Vagina (tissue), 2 donors: ENCODE results near the gene PWWP3B. TPM values are rescaled to one million over a fixed set of nuclear protein-coding genes. Genes with fewer than 3 reads are reported as not detected.
"Not testable (repeated sequence)": the region's sequence is repeated elsewhere in the genome, so short reads cannot be mapped to it uniquely, and the experiment has no call there.

Experiments
- DNase-seq, 2 donors: peaks; one replicate each; pipeline ENCODE4 v3.0.0-alpha.2; 2017; ENCODE audit errors: extremely low spot score in 2 of 2
- H3K27ac ChIP-seq: fragments of 200-600 bp; sonication (generic); one replicate; pipeline ENCODE4 v1.5.1; 2019
- H3K27me3 ChIP-seq: fragments of 200-600 bp; sonication (generic); one replicate; pipeline ENCODE4 v1.5.1; 2019
- H3K36me3 ChIP-seq, 2 donors: fragments of 200-600 bp; sonication (generic); one replicate each; pipeline ENCODE4 v1.5.1; 2017 to 2019
- H3K4me1 ChIP-seq: fragments of 200-600 bp; sonication (generic); one replicate; pipeline ENCODE4 v1.5.1; 2019
- H3K4me3 ChIP-seq, 2 donors: fragments of 200-600 bp; sonication (generic); 1 replicate in 1 of 2; 2 replicates in 1 of 2; pipeline ENCODE4 v1.5.1; 2016 to 2019
- H3K9me3 ChIP-seq: fragments of 200-600 bp; sonication (generic); one replicate; pipeline ENCODE4 v1.5.1; 2019
- CTCF ChIP-seq, 3 experiments: fragments of 450-650 bp in 2 of 3; fragments of 200-600 bp in 1 of 3; sonication (generic) in 1 of 3; IDR thresholded peaks; one replicate each; pipeline ENCODE4 v1.5.1; 2017 to 2019; ENCODE audit warnings: antibody characterized with exemption in 3 of 3, mild to moderate bottlenecking in 2 of 3, moderate library complexity in 2 of 3
- POLR2A ChIP-seq, 2 donors: fragments of 450-650 bp; IDR thresholded peaks; one replicate each; pipeline ENCODE4 v1.6.1; 2017; ENCODE audit warnings: antibody characterized with exemption in 2 of 2, mild to moderate bottlenecking in 2 of 2, moderate library complexity in 2 of 2
- POLR2AphosphoS5 ChIP-seq, 2 donors: sonication (generic); formaldehyde crosslinking; IDR thresholded peaks; one replicate each; pipeline ENCODE4 v1.9.0; 2017; ENCODE audit warnings: antibody characterized with exemption in 2 of 2, mild to moderate bottlenecking in 2 of 2, low read depth in 1 of 2; ENCODE audit not compliant: insufficient read depth in 1 of 2
- intact Hi-C: fragments of 100-400 bp; cut with DNase I; formaldehyde crosslinking; loops from one replicate; pipeline ENCODE4 v1.15.1; 2023
- total RNA-seq: library from RNA; depleted of rRNA; stranded (reverse); fragments of >200 nt; gene quantifications from one replicate; pipeline ENCODE4 v1.2.3, GENCODE V29; 2016

Gene PWWP3B
- total RNA-seq, 1 donor from 2014 or later, result 2.5 TPM

- H3K36me3 ChIP-seq, result no peaks in the 10 kb centered on the region
- intact Hi-C loops, result no loop called here
- no peaks in the 10 kb centered on the region for H3K27me3 ChIP-seq
- TF ChIP-seq CTCF (IDR thresholded peaks at IDR 0.05) (peak in 1 of 3 experiments; percentile 8), POLR2AphosphoS5 (IDR thresholded peaks at IDR 0.05; ENCODE audit: insufficient read depth in 1 of 2, low read depth in 1 of 2) (no peak), POLR2A (IDR thresholded peaks at IDR 0.05) (no peak)
- no peaks in the 10 kb centered on the region for H3K4me1 ChIP-seq
- DNase-seq, result no peak
- H3K9me3 ChIP-seq, result no peaks in the 10 kb centered on the region
- H3K4me3 ChIP-seq, result no peak overlapping the region
- no peak overlapping the region for H3K27ac ChIP-seq
Measured at GRCh38 chrX:106170318-106170717, 2.2 kb downstream of the PWWP3B start.

- Histone ChIP-seq H3K27ac (no peak overlapping the region), H3K36me3 (no peaks in the 10 kb centered on the region), H3K4me1 (no peaks in the 10 kb centered on the region), H3K9me3 (no peaks in the 10 kb centered on the region), H3K27me3 (no peaks in the 10 kb centered on the region), H3K4me3 (no peak overlapping the region)
- no peak for DNase-seq
- TF ChIP-seq POLR2A (IDR thresholded peaks at IDR 0.05) (no peak), CTCF (IDR thresholded peaks at IDR 0.05) (no peak), POLR2AphosphoS5 (IDR thresholded peaks at IDR 0.05; ENCODE audit: insufficient read depth in 1 of 2, low read depth in 1 of 2) (no peak)
- intact Hi-C loops, result no loop called here
Measured at GRCh38 chrX:106171293-106171820, 3.3 kb downstream of the PWWP3B start.

- Histone ChIP-seq H3K36me3 (no peaks in the 10 kb centered on the region), H3K27me3 (no peaks in the 10 kb centered on the region), H3K9me3 (no peaks in the 10 kb centered on the region), H3K4me3 (peak overlapping the region; percentile 11 to 13), H3K4me1 (no peaks in the 10 kb centered on the region), H3K27ac (no peak overlapping the region)
- DNase-seq, result no peak
- TF ChIP-seq POLR2A (IDR thresholded peaks at IDR 0.05), result no peak
- no peak for TF ChIP-seq CTCF (IDR thresholded peaks at IDR 0.05)
- TF ChIP-seq POLR2AphosphoS5 (IDR thresholded peaks at IDR 0.05; ENCODE audit: insufficient read depth in 1 of 2, low read depth in 1 of 2), result no peak
- intact Hi-C loops, result no loop called here
Measured at GRCh38 chrX:106177106-106177981, 9.2 kb downstream of the PWWP3B start.

- no peak for DNase-seq
- intact Hi-C loops, result no loop called here
- H3K9me3 ChIP-seq, result no peaks in the 10 kb centered on the region
- TF ChIP-seq CTCF (IDR thresholded peaks at IDR 0.05) (no peak), POLR2A (IDR thresholded peaks at IDR 0.05) (no peak), POLR2AphosphoS5 (IDR thresholded peaks at IDR 0.05; ENCODE audit: insufficient read depth in 1 of 2, low read depth in 1 of 2) (no peak)
- H3K27me3 ChIP-seq, result no peaks in the 10 kb centered on the region
- H3K4me1 ChIP-seq, result no peaks in the 10 kb centered on the region
- H3K36me3 ChIP-seq, result no peaks in the 10 kb centered on the region
- no peak overlapping the region for H3K27ac ChIP-seq
- no peak overlapping the region for H3K4me3 ChIP-seq
Measured at GRCh38 chrX:106177982-106178321, 9.8 kb downstream of the PWWP3B start.

- Histone ChIP-seq H3K4me3 (no peak overlapping the region), H3K27me3 (no peaks in the 10 kb centered on the region), H3K4me1 (no peaks in the 10 kb centered on the region), H3K9me3 (no peaks in the 10 kb centered on the region), H3K36me3 (no peaks in the 10 kb centered on the region), H3K27ac (no peak overlapping the region)
- DNase-seq, result no peak
- intact Hi-C loops, result no loop called here
- no peak for TF ChIP-seq POLR2A (IDR thresholded peaks at IDR 0.05)
- no peak for TF ChIP-seq POLR2AphosphoS5 (IDR thresholded peaks at IDR 0.05; ENCODE audit: insufficient read depth in 1 of 2, low read depth in 1 of 2)
- no peak for TF ChIP-seq CTCF (IDR thresholded peaks at IDR 0.05)
Measured at GRCh38 chrX:106178826-106179225, 10.7 kb downstream of the PWWP3B start.

GRCh38 chrX:106183685-106184084 is 15.6 kb downstream of the PWWP3B start:
- H3K27ac ChIP-seq, H3K4me1 ChIP-seq, H3K36me3 ChIP-seq, DNase-seq, H3K27me3 ChIP-seq, H3K4me3 ChIP-seq, intact Hi-C loops, H3K9me3 ChIP-seq: not testable (repeated sequence)
